T1000 (cell line): Measurements from ENCODE around the gene SRPRA.

ENCODE experiments used
- DNase-seq: peaks from one replicate; lab custom pipeline; 2025; ENCODE audit warnings: mixed read lengths; lab: John Stamatoyannopoulos, UW

Gene SRPRA

GRCh38 chr11:126229858-126230540, 38.7 kb downstream of the SRPRA start:
- no peak for DNase-seq

DNA sequence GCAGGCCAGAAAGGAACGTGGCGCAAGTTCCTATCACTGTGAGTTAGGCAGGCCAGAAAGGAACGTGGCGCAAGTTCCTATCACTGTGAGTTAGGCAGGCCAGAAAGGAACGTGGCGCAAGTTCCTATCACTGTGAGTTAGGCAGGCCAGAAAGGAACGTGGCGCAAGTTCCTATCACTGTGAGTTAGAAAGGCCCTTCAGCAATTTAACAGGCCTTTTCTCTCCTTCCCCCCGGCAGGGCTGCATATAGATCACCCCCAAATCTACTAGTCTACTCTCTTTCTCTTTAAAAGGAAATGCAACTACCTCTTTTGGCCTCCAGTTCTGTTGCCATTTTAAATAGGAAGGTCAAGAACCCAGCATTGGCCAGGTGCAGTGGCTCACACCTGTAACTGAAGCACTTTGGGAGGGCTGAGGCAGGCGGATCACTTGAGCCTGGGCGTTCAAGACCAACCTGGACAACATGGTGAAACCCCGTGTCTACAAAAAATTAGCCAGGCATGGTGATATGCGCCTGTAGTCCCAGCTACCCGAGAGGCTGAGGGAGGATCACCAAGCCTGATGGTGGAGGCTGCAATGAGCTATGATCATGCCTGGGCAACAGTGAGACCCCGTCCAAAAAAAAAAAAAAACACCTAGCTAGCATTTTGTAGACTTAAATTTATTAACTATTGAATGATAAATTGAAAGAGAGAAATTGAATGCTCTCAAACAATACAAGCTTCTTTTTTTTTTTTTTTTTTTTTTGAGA, 42.2 kb downstream of the SRPRA start:
- DNase-seq: no peak

- DNase-seq: no peak
Measured at GRCh38 chr11:126225295-126225665, 43.4 kb downstream of the SRPRA start.

- DNase-seq: no peak
Measured at GRCh38 chr11:126224647-126225294, 43.9 kb downstream of the SRPRA start.

DNA sequence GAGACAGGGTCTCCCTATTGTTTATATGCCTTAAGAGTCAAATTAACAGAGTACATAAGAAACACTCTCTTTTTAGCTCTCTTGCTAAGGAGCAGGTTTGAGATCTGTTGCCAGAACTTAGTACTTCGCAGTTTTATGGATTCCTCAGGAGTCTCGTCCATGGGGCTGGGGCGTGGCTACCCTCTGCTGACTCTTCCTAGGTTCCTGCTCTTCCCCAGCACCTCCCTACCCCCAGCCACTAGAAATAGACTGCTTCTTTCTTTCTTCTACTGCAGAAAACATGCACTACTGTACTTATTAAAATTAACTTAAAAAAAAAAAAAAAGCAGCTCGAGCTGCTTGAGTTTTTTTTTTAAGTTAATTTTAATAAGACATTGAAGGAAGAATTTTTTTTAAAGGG, 49.1 kb downstream of the SRPRA start:
- DNase-seq: no peak

- no peak for DNase-seq
Measured at GRCh38 chr11:126217491-126217890, 51.2 kb downstream of the SRPRA start.

DNA sequence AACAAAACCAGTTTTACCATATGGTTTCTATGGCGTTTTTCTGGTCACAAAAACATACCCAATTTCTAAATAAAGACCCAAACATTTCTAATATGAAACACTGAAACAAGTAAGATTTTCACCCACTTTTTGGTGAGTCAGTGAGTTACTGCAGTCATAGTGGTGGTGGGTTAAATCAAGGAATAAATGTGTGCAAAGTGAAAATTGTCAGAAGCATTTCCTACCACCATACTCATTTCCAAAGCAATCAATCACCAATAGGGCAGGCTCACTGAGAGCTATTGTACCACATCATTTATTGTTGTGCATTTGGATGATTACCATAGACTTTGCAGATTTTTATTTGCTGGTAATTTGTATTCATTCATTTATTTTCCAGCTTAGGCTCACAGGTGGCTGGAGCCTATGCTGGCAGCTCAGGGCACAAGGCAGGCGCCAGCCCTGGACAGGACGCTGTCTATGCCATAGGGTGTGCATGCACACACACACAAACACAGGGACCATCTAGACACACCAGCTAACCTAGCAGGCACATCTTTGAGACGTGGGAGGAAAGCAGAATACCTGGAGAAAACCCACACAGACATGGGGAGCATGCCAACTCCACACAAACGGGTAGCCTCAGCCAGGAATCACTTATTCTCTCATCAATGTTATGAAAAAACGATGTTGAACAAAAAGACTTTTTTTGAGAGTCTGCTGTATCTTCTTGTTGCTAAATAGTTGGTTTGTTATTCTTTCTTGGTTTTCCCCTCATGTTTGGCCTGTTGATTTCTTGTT, 52.0 kb downstream of the SRPRA start:
- DNase-seq: no peak

DNA sequence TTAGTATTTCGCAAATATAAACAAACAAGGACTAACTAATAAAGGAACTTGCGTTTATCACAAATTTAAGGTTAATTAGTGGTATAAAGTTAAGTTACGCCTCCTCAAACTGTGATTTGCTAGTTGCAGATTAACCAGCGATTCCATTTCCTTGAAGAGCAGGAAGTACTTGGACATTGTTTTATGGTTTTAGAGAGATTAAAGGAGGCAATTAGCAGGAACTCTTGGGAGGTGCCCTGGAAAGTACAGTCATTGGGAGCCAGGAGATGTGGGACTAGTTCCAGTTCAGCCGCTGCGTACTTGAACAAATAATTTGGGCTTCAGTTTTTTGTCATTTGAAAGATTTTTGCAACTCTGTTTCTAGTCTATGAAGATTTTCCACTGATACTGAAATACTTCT, 53.9 kb downstream of the SRPRA start:
- no peak for DNase-seq

GRCh38 chr11:126214441-126214840, 54.3 kb downstream of the SRPRA start:
- DNase-seq: no peak
